HepG2 (cell line): ENCODE measurements around the gene LIN7A. TPM values are rescaled to one million over a fixed set of nuclear protein-coding genes. Genes with fewer than 3 reads are reported as not detected.

Experiments
- ATAC-seq: fragments of 200-7000 bp; cut with Tn5 transposase; 3 replicates; pipeline ENCODE4 v1.9.1; 2020; ENCODE audit warnings: mild to moderate bottlenecking, moderate library complexity
- BruUV-seq: library from RNA; stranded (reverse); fragments of 400-500 nt; replicated peaks from 2 replicates; lab custom pipeline; 2021; lab: Mats Ljungman, UMichigan
- CTCF ChIA-PET: fragments of 300-600 bp; formaldehyde crosslinking; extraction: SDS; loops from one replicate; lab custom pipeline; 2021; ENCODE audit warnings: low total read pairs, inconsistent platforms, low intra/inter-chr PET ratio; lab: Yijun Ruan, JAX
- POLR2A ChIA-PET: fragments of 350-600 bp; sonication (Branson Sonifier 250); formaldehyde crosslinking; loops from one replicate; lab custom pipeline; 2020; ENCODE audit warnings: antibody characterized with exemption, inconsistent platforms; lab: Yijun Ruan, JAX
- DNase-seq: peaks from one replicate; pipeline ENCODE4 v3.0.0-alpha.2; 2015; ENCODE audit warnings: low spot score
- FAIRE-seq: peaks from 3 replicates; lab custom pipeline; 2011; peaks lifted over from hg19 to GRCh38; lab: Jason Lieb, UNC
- H2AFZ ChIP-seq: one replicate; pipeline ENCODE4 v1.6.1; 2011; ENCODE audit warnings: low read length, inconsistent platforms
- H3K27ac ChIP-seq: fragments of 300-600 bp; 3 replicates; pipeline ENCODE4 v1.8.0; 2011; ENCODE audit warnings: mixed run types, mild to moderate bottlenecking, mixed read lengths, low read length, inconsistent platforms; ENCODE audit not compliant: insufficient read depth; ENCODE audit errors: extremely low read length
- H3K27me3 ChIP-seq, 2 experiments: fragments of 200-600 bp in 1 of 2; 2 replicates in 1 of 2; 3 replicates in 1 of 2; pipeline versions ENCODE4 v1.6.0 to v1.8.0; 2011; ENCODE audit warnings: low read length in 2 of 2, mild to moderate bottlenecking in 2 of 2, moderate library complexity in 2 of 2, inconsistent platforms in 1 of 2; ENCODE audit not compliant: insufficient read depth in 2 of 2, control insufficient read depth in 1 of 2
- H3K36me3 ChIP-seq, 2 experiments: fragments of 200-600 bp in 1 of 2; replicated peaks in 1 of 2; 2 replicates in 1 of 2; 3 replicates in 1 of 2; pipeline versions ENCODE4 v1.5.1 to v1.8.0; 2011; ENCODE audit warnings: low read length in 2 of 2, inconsistent platforms in 1 of 2; ENCODE audit not compliant: insufficient read depth in 2 of 2, control insufficient read depth in 1 of 2
- H3K4me1 ChIP-seq: 2 replicates; pipeline ENCODE4 v1.5.1; 2012; ENCODE audit warnings: low read length, inconsistent platforms; ENCODE audit not compliant: insufficient read depth
- H3K4me2 ChIP-seq: 2 replicates; pipeline ENCODE4 v1.6.0; 2011; ENCODE audit warnings: low read depth, low read length, inconsistent platforms
- H3K4me3 ChIP-seq, 3 experiments: fragments of 200-600 bp in 1 of 3; sonication (generic), shearing (Covaris generic) in 1 of 3; replicated peaks in 1 of 3; 2 replicates each; pipeline ENCODE4 v1.5.1; 2011 to 2016; ENCODE audit warnings: low read length in 3 of 3, inconsistent platforms in 2 of 3, low read depth in 2 of 3, mild to moderate bottlenecking in 2 of 3, control low read depth in 1 of 3, mixed read lengths in 1 of 3; ENCODE audit not compliant: insufficient read depth in 1 of 3
- H3K79me2 ChIP-seq: one replicate; pipeline ENCODE4 v1.6.1; 2011; ENCODE audit warnings: low read length, inconsistent platforms; ENCODE audit not compliant: insufficient read depth
- H3K9ac ChIP-seq: 2 replicates; pipeline ENCODE4 v1.6.0; 2011; ENCODE audit warnings: mild to moderate bottlenecking, low read depth, low read length, inconsistent platforms; ENCODE audit not compliant: insufficient read depth
- H3K9me3 ChIP-seq: 2 replicates; pipeline ENCODE4 v1.5.1; 2012; ENCODE audit warnings: mild to moderate bottlenecking, low read length
- H4K20me1 ChIP-seq: 2 replicates; pipeline ENCODE4 v1.6.0; 2011; ENCODE audit warnings: inconsistent platforms, mild to moderate bottlenecking, low read length, moderate library complexity; ENCODE audit not compliant: insufficient read depth
- BRD4 ChIP-seq: sonication (generic); formaldehyde crosslinking; IDR thresholded peaks from 2 replicates; pipeline ENCODE4 v1.4.0; 2020; ENCODE audit warnings: missing genetic modification reagents
- DMAP1 ChIP-seq: IDR thresholded peaks from 2 replicates; pipeline ENCODE4 v1.6.1; 2016
- FOXO1 ChIP-seq: sonication (generic); formaldehyde crosslinking; IDR thresholded peaks from 2 replicates; pipeline ENCODE4 v1.4.0; 2020; ENCODE audit warnings: missing genetic modification reagents
- GPN1 ChIP-seq: sonication (generic); formaldehyde crosslinking; IDR thresholded peaks from 2 replicates; pipeline ENCODE4 v1.5.1; 2020; ENCODE audit warnings: missing genetic modification reagents, borderline replicate concordance
- KAT8 ChIP-seq: IDR thresholded peaks from 2 replicates; pipeline ENCODE4 v1.6.1; 2016; ENCODE audit warnings: missing genetic modification reagents, missing compliant biosample characterization
- NBN ChIP-seq: fragments of 450-650 bp; conservative IDR thresholded peaks from 2 replicates; pipeline ENCODE4 v1.6.1; 2017
- PRPF4 ChIP-seq: fragments of 200-400 bp; formaldehyde crosslinking; IDR thresholded peaks from 2 replicates; pipeline ENCODE4 v1.6.1; 2016; ENCODE audit warnings: low read length, low read depth; ENCODE audit not compliant: poor library complexity, severe bottlenecking
- RELA ChIP-seq: sonication (generic); formaldehyde crosslinking; IDR thresholded peaks from 2 replicates; pipeline ENCODE4 v1.4.0; 2020; ENCODE audit warnings: missing genetic modification reagents
- STAT5B ChIP-seq: sonication (generic); formaldehyde crosslinking; IDR thresholded peaks from 2 replicates; pipeline ENCODE4 v1.4.0; 2020; ENCODE audit warnings: missing genetic modification reagents
- TGIF2 ChIP-seq: IDR thresholded peaks from 2 replicates; pipeline ENCODE4 v1.6.1; 2016; ENCODE audit warnings: control low read depth, missing compliant biosample characterization
- ZNF251 ChIP-seq: sonication (generic); formaldehyde crosslinking; IDR thresholded peaks from 2 replicates; pipeline ENCODE4 v1.9.0; 2021; ENCODE audit warnings: mild to moderate bottlenecking, missing genetic modification reagents
- ZNF530 ChIP-seq: sonication (generic); formaldehyde crosslinking; IDR thresholded peaks from 2 replicates; pipeline ENCODE4 v1.5.0; 2020; ENCODE audit warnings: low read depth, mild to moderate bottlenecking, missing genetic modification reagents
- ZNF564 ChIP-seq: sonication (generic); formaldehyde crosslinking; IDR thresholded peaks from 2 replicates; pipeline ENCODE4 v1.8.1; 2023; ENCODE audit warnings: mild to moderate bottlenecking, missing genetic modification reagents
- ZNF614 ChIP-seq: IDR thresholded peaks from 2 replicates; pipeline ENCODE4 v1.6.1; 2018; ENCODE audit warnings: missing biosample characterization, missing genetic modification reagents, inconsistent platforms, borderline replicate concordance
- ZNF616 ChIP-seq: sonication (generic); formaldehyde crosslinking; IDR thresholded peaks from 2 replicates; pipeline ENCODE4 v1.5.0; 2020; ENCODE audit warnings: low read depth, mild to moderate bottlenecking, missing genetic modification reagents
- WGBS: methylation state at CpG from one replicate; pipeline ENCODE4 v1.1.6; 2017; ENCODE audit warnings: low lambda C conversion rate; 5-methylcytosine and 5-hydroxymethylcytosine counted together
- in situ Hi-C: cut with HindIII; loops from 2 replicates; pipeline ENCODE4 v1.10.0; 2017; ENCODE audit warnings: low pct_unique_long_range_greater_than_20kb; ENCODE audit not compliant: extremely low pct_ligation_motif_present
- intact Hi-C: fragments of 100-400 bp; cut with micrococcal nuclease; formaldehyde crosslinking; loops from one replicate; pipeline ENCODE4 v1.10.0; 2022; ENCODE audit not compliant: unreplicated experiment
- polyA plus RNA-seq, 8 experiments: library from polyadenylated mRNA; depleted of rRNA in 3 of 8; stranded (reverse) in 7 of 8; unstranded in 1 of 8; fragments of >200 nt; fragmentation: Illumina TruSeq in 4 of 8; extraction: Trizol in 4 of 8; gene quantifications; 2 replicates each; pipeline versions ENCODE4 v1.2.1 to v1.2.3, GENCODE V29; 2011 to 2016; ENCODE audit warnings: low read depth in 4 of 8, missing spikeins in 1 of 8, mixed read lengths in 1 of 8; ENCODE audit not compliant: insufficient read depth in 1 of 8
- total RNA-seq, 5 experiments: library from RNA; depleted of rRNA; stranded (reverse); fragments of >200 nt; fragmentation: Illumina TruSeq; extraction: Trizol; gene quantifications; 2 replicates each; pipeline ENCODE4 v1.2.3, GENCODE V29; 2016; ENCODE audit warnings: low read depth in 1 of 5
- TF ChIP-seq, protein P1 (sequence below): sonication (generic); formaldehyde crosslinking; IDR thresholded peaks from 2 replicates; pipeline ENCODE4 v1.4.0; 2020; ENCODE audit warnings: mild to moderate bottlenecking, missing genetic modification reagents, borderline replicate concordance

The LIN7A gene
- total and polyA plus RNA-seq, 2 of the 13 experiments (the other 11 are each of a cell fraction or from before 2014, with no cell fraction given): 18.5 to 19.2 TPM

DNA sequence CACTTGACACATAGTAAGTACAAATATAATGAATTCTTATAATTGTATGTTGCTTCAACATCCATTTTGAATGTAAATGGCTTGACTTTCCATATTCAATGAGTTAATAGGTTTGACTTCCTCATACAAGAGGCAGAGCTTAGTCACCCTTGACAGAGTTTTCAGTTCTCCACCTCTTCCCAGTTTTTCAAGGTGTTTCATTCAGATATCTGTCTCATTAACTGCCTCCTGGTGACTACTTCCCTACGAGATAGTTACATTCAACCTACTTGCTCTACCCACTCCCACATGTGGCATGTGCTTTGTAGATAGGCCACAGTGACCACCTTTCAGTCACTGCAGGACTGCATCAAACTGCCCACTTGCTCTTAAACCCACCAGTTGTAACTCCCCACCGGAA is 161.0 kb downstream of the LIN7A start:
- H3K9me3 ChIP-seq: no peaks in the 10 kb centered on the region; the same call in 1 of the 2 replicates
- in situ Hi-C loops: no loop called here
- WGBS: 93% methylated on average over 2 of the region's 2 CpGs
- H3K4me3 ChIP-seq: no peak overlapping the region
- peak overlapping the region; percentile 90 for H3K27ac ChIP-seq
- DNase-seq (no peak), ATAC-seq (no peak), FAIRE-seq (no peak)
- H3K79me2 ChIP-seq: no peaks in the 10 kb centered on the region
- H2AFZ ChIP-seq: no peak overlapping the region
- no peaks in the 10 kb centered on the region for H3K36me3 ChIP-seq
- no peak overlapping the region for H3K9ac ChIP-seq
- CTCF ChIA-PET: no interaction called here
- H3K4me1 ChIP-seq: peaks cover 48% of the 10 kb centered on the region
- intact Hi-C loops: loop anchor here (5.0 kb wide), 1 partner anchor 161 kb away; the partner anchor contains the start of gene LIN7A
- BruUV-seq: no TSS peak
- no peak overlapping the region for H3K4me2 ChIP-seq
- no peaks in the 10 kb centered on the region for H4K20me1 ChIP-seq
- POLR2A ChIA-PET: no interaction called here
- TF ChIP-seq BRD4 (CRISPR knock-in tag) (no peak), DMAP1 (CRISPR knock-in tag) (no peak), NBN (no peak), ZNF530 (CRISPR knock-in tag) (no peak), RELA (CRISPR knock-in tag) (no peak), GPN1 (no peak), ZNF614 (no peak)
- no peaks in the 10 kb centered on the region for H3K27me3 ChIP-seq

DNA sequence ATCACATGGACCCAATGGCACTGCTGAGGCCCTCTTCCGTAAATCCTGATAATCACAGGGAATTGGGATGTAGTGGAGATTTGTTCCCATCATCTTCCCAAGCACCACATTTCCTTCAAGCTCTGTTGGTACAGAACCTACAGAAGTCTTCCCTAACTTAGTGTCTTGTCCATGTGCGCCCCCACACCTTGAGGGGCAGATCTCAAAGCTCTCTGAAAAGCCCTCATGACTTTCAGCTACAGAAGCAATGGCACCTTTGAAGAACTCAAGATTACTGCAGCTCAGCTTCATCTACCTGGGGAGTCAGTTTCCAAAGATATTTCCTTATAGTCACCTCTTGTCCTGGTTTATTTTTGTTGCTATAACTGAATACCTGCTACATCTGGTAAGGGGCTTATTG is 166.8 kb downstream of the LIN7A start:
- ChIA-PET CTCF (no interaction called here), POLR2A (no interaction called here)
- 56% methylated on average over 2 of the region's 2 CpGs for WGBS
- ATAC-seq (no peak), DNase-seq (no peak), FAIRE-seq (no peak)
- Histone ChIP-seq H3K9ac (no peak overlapping the region), H3K4me3 (no peak overlapping the region), H2AFZ (no peak overlapping the region), H3K9me3 (no peaks in the 10 kb centered on the region; the same call in 1 of the 2 replicates), H3K4me2 (no peak overlapping the region), H3K4me1 (no peaks in the 10 kb centered on the region), H3K79me2 (no peaks in the 10 kb centered on the region), H3K27me3 (no peaks in the 10 kb centered on the region), H4K20me1 (no peaks in the 10 kb centered on the region), H3K27ac (no peak overlapping the region), H3K36me3 (no peaks in the 10 kb centered on the region)
- BruUV-seq: no TSS peak
- in situ Hi-C loops: no loop called here
- intact Hi-C loops: no loop called here
- no peak for TF ChIP-seq ZNF251 (CRISPR knock-in tag)
- no peak for TF ChIP-seq KAT8 (CRISPR knock-in tag)
- no peak for TF ChIP-seq STAT5B (CRISPR knock-in tag)
- TF ChIP-seq, protein P1, sequence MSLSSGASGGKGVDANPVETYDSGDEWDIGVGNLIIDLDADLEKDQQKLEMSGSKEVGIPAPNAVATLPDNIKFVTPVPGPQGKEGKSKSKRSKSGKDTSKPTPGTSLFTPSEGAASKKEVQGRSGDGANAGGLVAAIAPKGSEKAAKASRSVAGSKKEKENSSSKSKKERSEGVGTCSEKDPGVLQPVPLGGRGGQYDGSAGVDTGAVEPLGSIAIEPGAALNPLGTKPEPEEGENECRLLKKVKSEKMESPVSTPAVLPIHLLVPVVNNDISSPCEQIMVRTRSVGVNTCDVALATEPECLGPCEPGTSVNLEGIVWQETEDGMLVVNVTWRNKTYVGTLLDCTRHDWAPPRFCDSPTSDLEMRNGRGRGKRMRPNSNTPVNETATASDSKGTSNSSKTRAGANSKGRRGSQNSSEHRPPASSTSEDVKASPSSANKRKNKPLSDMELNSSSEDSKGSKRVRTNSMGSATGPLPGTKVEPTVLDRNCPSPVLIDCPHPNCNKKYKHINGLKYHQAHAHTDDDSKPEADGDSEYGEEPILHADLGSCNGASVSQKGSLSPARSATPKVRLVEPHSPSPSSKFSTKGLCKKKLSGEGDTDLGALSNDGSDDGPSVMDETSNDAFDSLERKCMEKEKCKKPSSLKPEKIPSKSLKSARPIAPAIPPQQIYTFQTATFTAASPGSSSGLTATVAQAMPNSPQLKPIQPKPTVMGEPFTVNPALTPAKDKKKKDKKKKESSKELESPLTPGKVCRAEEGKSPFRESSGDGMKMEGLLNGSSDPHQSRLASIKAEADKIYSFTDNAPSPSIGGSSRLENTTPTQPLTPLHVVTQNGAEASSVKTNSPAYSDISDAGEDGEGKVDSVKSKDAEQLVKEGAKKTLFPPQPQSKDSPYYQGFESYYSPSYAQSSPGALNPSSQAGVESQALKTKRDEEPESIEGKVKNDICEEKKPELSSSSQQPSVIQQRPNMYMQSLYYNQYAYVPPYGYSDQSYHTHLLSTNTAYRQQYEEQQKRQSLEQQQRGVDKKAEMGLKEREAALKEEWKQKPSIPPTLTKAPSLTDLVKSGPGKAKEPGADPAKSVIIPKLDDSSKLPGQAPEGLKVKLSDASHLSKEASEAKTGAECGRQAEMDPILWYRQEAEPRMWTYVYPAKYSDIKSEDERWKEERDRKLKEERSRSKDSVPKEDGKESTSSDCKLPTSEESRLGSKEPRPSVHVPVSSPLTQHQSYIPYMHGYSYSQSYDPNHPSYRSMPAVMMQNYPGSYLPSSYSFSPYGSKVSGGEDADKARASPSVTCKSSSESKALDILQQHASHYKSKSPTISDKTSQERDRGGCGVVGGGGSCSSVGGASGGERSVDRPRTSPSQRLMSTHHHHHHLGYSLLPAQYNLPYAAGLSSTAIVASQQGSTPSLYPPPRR: no peak
- TF ChIP-seq TGIF2 (CRISPR knock-in tag): no peak
- no peak for TF ChIP-seq ZNF564
- no peak for TF ChIP-seq FOXO1 (CRISPR knock-in tag)
- TF ChIP-seq ZNF616: no peak
- TF ChIP-seq PRPF4: no peak
